HUES64 (cell line): ENCODE results near the gene MAP4.
"Not testable (repeated sequence)": the region's sequence is repeated elsewhere in the genome, so short reads cannot be mapped to it uniquely, and the experiment has no call there.

ENCODE experiments used
- H3K27ac ChIP-seq: 2 replicates; pipeline ENCODE4 v1.7.0; 2013; ENCODE audit warnings: low read depth, low read length, inconsistent platforms
- H3K27me3 ChIP-seq: 2 replicates; pipeline ENCODE4 v1.6.1; 2013; ENCODE audit warnings: mild to moderate bottlenecking, low read length; ENCODE audit not compliant: insufficient read depth
- H3K36me3 ChIP-seq: 2 replicates; pipeline ENCODE4 v1.6.1; 2013; ENCODE audit warnings: mild to moderate bottlenecking, low read length; ENCODE audit not compliant: insufficient read depth
- H3K4me1 ChIP-seq: 2 replicates; pipeline ENCODE4 v1.6.1; 2013; ENCODE audit warnings: mild to moderate bottlenecking, low read length, moderate library complexity; ENCODE audit not compliant: insufficient read depth
- H3K4me3 ChIP-seq: 2 replicates; pipeline ENCODE4 v1.5.1; 2013; ENCODE audit warnings: mild to moderate bottlenecking, low read length, moderate library complexity
- H3K9ac ChIP-seq: 2 replicates; pipeline ENCODE4 v1.6.1; 2013; ENCODE audit warnings: mild to moderate bottlenecking, low read depth, low read length
- H3K9me3 ChIP-seq: 2 replicates; pipeline ENCODE4 v1.6.1; 2013; ENCODE audit warnings: low read depth, low read length; ENCODE audit not compliant: insufficient read depth
- WGBS: fragments of 150-250, 120-280 bp; methylation state at CpG from one replicate; pipeline ENCODE4 v1.1.7; 2013; ENCODE audit warnings: missing lambda C conversion rate; 5-methylcytosine and 5-hydroxymethylcytosine counted together

MAP4 gene

DNA sequence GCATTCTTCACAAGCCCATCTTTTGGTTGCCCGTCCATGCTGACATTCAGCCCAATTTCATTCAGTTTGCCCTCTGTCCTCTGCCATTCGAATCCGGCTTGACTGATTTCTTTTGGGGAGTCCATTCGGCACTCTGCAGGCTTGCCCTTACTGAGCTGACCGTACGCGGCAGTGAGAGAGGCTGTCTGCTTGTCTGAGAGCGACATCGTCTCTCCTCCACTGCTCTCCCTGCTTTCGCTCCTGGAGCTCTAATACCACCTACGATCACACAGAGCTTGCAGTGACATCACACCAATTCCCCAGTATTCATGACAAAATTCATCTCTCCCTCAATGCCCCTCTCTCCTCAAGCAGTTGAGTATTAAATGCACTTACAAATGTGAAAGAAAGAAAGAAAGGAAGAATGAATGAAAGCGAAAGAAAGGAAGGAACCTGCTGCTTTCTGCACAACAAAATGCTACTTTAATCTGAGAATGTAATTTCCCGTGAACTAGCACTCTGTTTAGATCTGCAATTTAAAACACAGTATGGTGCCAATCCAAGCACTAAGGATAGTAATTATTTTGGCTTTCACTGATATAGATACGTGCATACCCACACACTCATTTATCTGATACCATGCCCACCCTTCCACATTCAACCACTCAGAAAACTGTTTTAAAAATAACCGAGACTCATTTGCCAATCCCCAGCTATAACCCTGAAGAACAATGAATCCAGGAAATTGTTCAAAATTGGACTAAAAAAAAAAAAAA lies 123.8 kb downstream of the MAP4 start:
- 85% methylated on average over 15 of the region's 15 CpGs for WGBS
- H3K27me3 ChIP-seq = no peaks in the 10 kb centered on the region
- H3K27ac ChIP-seq = no peak overlapping the region
- H3K9me3 ChIP-seq = no peaks in the 10 kb centered on the region
- no peak overlapping the region; the same call in 1 of the 2 replicates for H3K9ac ChIP-seq
- peaks cover 51% of the 10 kb centered on the region for H3K4me1 ChIP-seq
- H3K36me3 ChIP-seq = peaks cover 20% of the 10 kb centered on the region
- H3K4me3 ChIP-seq = no peak overlapping the region

DNA sequence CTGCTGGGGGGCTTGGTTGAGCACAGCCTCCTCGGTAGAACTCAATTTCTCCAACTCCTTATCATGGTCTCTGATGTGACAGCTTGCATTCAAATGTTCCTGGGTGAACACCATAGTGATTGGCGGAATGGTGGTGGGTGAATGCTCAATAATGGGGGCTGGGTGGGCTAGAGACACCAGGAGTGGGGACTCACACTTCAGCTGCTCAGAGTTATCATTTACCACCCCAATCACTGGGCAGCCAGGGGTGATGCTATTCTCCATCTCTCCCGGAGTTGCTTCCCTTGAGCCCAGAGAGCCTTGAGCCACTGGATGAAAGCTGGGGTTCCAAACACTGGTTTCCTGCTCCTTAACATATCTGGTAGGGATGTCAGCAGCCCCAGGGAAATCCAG lies 124.6 kb downstream of the MAP4 start:
- H3K27ac ChIP-seq = peak overlapping the region; percentile 53; the same call in 1 of the 2 replicates
- peaks cover 51% of the 10 kb centered on the region for H3K4me1 ChIP-seq
- 100% methylated on average over 3 of the region's 3 CpGs for WGBS
- H3K4me3 ChIP-seq = no peak overlapping the region
- H3K9ac ChIP-seq = no peak overlapping the region
- H3K9me3 ChIP-seq = no peaks in the 10 kb centered on the region
- peaks cover 17% of the 10 kb centered on the region for H3K36me3 ChIP-seq
- H3K27me3 ChIP-seq = no peaks in the 10 kb centered on the region

DNA sequence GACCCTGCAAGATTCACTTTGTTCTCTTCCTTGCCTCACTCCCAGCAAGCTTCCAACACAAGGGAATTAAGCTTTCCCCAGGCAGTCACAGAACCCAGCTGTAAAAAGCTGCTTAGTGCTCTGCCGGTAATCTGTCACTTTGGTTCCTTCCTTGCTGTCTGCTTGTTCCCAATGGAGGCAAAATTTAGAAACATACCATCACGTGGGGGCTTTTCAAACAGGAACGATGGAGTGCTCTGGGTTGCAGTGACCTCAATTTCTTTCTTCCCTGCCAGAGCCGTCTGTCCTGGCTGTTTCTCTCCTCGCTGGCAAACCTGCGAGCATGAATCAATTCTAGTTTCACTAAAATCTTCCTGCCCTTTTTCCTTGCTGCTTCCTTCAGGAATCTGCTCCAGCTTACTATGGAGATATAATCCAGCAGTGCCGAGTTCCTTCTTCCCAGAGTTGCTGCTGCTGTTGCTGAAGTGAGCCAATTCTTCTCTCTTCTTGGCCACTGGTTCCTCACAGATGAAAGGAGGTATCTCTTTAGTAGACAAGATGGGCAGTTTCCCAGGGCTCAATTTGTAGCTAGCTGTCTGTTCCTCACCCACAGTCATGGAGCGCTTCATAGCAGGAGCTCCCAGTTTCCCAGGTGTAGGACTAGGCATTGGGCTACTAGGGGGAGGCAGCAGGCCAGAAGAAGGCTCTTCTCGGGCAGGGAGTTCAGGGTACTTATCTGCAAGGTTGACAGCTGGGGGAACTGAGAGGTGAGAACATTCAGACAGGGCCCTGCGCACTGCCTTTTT lies 125.2 kb downstream of the MAP4 start:
- Histone ChIP-seq H3K4me3 (peak overlapping the region; percentile 6; the same call in 1 of the 2 replicates), H3K27me3 (no peaks in the 10 kb centered on the region), H3K9ac (no peak overlapping the region), H3K27ac (peak overlapping the region; percentile 53; the same call in 1 of the 2 replicates), H3K36me3 (peaks cover 17% of the 10 kb centered on the region), H3K4me1 (peaks cover 51% of the 10 kb centered on the region), H3K9me3 (no peaks in the 10 kb centered on the region)
- 76% methylated on average over 10 of the region's 10 CpGs for WGBS

DNA sequence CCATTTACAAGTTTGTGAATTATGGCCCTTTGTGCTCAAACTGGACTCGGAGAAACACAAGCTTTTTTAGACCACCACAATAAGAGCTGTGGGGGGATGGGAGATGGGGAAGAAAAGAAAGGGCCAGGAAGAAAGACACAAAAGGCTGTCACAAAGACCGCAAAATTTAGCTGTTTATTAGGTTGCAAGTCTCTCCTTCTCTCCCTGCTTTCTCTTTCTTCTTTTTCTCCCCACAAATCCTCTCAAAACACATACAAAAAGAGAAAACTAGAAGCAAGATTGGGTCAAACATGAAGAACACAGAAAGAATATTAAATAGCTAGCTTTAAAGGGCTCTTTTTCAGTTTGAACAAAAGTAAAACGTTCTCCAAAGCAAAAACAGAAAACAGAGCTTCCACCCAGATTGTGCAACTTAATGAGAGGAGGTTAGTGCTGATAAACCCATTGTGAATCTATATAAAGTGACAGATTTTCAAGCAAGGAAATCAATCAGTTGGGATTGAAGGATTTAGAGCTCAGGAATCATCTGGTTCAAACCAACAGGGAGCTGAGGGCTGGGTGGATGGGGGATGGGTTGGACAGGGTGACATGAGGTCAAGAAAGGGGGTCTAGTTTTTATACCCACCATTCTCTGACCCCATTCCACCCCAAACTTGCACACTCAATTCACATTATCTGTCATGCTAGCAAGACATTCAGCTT lies 125.9 kb downstream of the MAP4 start:
- Histone ChIP-seq H3K4me3 (peak overlapping the region; percentile 25), H3K4me1 (peaks cover 51% of the 10 kb centered on the region), H3K27ac (peak overlapping the region; percentile 74), H3K9ac (peak overlapping the region; percentile 65), H3K27me3 (no peaks in the 10 kb centered on the region), H3K9me3 (no peaks in the 10 kb centered on the region), H3K36me3 (peaks cover 17% of the 10 kb centered on the region)
- 50% methylated on average over 2 of the region's 3 CpGs for WGBS

DNA sequence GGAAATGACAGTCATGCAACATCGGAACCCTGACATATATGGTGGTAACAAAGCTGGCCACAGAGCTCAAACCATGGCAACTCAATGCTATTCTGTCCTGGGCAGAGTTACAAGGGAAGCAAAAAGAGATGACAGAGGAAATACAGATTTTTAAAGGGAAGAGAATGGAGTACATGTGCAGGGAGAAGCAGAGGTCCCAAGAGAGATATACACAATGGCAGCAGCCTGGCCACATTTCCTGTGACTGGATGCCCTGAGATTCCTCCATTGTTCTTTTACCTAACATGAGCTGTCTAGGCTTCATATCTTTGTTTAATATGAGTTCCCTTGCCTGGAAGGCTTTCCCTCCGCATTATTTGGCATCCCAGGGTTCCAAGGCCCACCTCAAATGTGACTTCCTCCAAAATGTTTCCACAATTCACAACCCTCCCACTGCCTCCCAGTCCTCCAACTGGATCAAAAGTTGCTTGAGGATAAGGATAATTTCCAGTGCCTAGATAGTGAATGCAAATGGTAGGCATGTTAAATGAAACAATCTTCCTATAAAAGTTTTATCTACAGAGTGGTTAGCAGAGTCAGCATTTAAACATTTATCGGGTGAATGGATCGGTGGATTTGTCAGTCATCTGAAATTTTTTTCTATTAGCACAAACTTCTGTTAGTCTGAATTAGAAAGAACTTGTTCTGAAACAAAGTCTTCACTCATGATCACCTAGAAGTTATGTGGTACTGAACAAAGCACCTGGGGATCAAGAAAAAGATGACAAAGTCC lies 127.0 kb downstream of the MAP4 start:
- Histone ChIP-seq H3K27me3 (no peaks in the 10 kb centered on the region), H3K36me3 (peaks cover 19% of the 10 kb centered on the region), H3K4me1 (peaks cover 51% of the 10 kb centered on the region), H3K27ac (peak overlapping the region; percentile 7; the same call in 1 of the 2 replicates), H3K4me3 (no peak overlapping the region), H3K9ac (no peak overlapping the region), H3K9me3 (no peaks in the 10 kb centered on the region)
- 98% methylated on average over 3 of the region's 4 CpGs for WGBS

DNA sequence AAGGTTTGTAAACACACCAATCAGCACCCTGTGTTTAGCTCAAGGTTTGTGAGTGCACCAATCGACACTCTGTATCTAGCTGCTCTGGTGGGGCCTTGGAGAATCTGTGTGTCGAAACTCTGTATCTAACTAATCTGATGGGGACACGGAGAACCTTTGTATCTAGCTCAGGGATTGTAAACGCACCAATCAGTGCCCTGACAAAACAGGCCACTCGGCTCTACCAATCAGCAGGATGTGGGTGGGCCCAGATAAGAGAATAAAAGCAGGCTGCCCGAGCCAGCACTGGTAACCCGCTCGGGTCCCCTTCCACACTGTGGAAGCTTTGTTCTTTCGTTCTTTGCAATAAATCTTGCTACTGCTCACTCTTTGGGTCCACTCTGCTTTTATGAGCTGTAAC lies 128.2 kb downstream of the MAP4 start:
- not testable (repeated sequence) for H3K4me3 ChIP-seq, H3K27ac ChIP-seq, H3K9ac ChIP-seq, H3K27me3 ChIP-seq, H3K9me3 ChIP-seq
- 93% methylated on average over 9 of the region's 9 CpGs for WGBS
- Histone ChIP-seq H3K36me3 (peaks cover 19% of the 10 kb centered on the region), H3K4me1 (peaks cover 40% of the 10 kb centered on the region)

DNA sequence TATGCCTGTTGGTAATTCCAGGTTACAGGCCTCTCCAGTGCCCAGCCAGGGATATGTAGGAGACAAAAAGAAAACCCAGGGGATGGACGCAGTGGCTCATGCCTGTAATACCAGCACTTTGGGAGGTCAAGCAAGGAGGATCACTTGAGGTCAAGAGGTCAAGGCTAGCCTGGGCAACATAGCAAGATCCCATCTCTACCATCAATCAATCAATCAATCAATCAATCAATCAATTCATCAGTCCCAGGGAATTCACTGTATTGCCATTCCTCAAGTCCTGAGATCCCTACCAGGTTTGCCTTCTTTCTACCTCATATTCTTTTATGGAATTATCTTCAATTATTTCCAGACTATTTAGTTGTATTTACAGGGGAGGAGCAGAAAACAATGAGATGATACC lies 131.0 kb downstream of the MAP4 start:
- H3K9me3 ChIP-seq = no peaks in the 10 kb centered on the region
- no peak overlapping the region for H3K27ac ChIP-seq
- H3K27me3 ChIP-seq = no peaks in the 10 kb centered on the region
- H3K4me3 ChIP-seq = no peak overlapping the region
- peaks cover 17% of the 10 kb centered on the region for H3K36me3 ChIP-seq
- WGBS = 94% methylated on average over 1 of the region's 1 CpG
- no peak overlapping the region for H3K9ac ChIP-seq
- H3K4me1 ChIP-seq = peaks cover 12% of the 10 kb centered on the region

DNA sequence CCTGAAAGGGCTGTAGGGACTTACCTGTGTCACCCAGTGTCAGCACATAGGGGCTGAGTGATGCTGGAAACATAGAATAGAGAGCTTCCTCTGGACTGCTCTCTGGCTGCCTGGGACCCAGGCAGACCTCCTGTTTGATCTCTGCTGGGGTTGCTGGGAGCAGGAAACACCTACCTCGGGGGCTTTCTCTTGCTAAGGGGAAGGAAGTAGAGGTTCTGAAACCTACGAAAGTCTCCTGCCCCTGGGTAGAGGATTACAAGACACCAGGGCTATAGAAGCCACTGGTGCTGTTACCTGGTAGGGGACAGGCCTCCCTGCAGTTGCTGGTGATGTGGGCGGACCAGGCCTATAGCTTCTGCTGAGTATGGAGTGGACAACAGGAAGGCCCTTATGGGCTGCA lies 131.6 kb downstream of the MAP4 start:
- Histone ChIP-seq H3K4me1 (peaks cover 7% of the 10 kb centered on the region), H3K9ac (no peak overlapping the region), H3K36me3 (peaks cover 17% of the 10 kb centered on the region), H3K27me3 (no peaks in the 10 kb centered on the region), H3K27ac (no peak overlapping the region), H3K4me3 (no peak overlapping the region), H3K9me3 (no peaks in the 10 kb centered on the region)
- WGBS = 88% methylated on average over 3 of the region's 3 CpGs

DNA sequence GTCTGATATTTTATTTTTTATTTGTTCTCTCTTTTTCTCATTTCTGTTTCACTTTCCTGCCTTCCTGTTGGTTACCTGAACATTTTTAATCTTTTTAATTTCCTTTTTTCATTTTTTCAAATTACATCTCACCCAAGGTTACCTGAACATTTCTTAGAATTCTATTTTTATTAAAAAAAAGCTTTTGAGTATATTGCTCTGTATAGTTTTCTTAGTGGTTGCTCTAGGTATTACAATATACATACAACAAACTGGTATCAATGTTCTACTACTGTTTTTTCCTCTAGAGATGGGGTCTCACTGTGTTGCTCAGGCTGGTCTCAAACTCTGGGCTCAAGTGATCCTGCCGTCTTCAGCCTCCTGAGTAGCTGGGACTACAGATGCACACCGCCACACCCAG lies 133.9 kb downstream of the MAP4 start:
- no peaks in the 10 kb centered on the region for H3K27me3 ChIP-seq
- no peak overlapping the region for H3K27ac ChIP-seq
- no peaks in the 10 kb centered on the region for H3K9me3 ChIP-seq
- peaks cover 11% of the 10 kb centered on the region for H3K36me3 ChIP-seq
- H3K4me3 ChIP-seq = no peak overlapping the region
- 95% methylated on average over 2 of the region's 2 CpGs for WGBS
- no peak overlapping the region for H3K9ac ChIP-seq
- H3K4me1 ChIP-seq = no peaks in the 10 kb centered on the region

DNA sequence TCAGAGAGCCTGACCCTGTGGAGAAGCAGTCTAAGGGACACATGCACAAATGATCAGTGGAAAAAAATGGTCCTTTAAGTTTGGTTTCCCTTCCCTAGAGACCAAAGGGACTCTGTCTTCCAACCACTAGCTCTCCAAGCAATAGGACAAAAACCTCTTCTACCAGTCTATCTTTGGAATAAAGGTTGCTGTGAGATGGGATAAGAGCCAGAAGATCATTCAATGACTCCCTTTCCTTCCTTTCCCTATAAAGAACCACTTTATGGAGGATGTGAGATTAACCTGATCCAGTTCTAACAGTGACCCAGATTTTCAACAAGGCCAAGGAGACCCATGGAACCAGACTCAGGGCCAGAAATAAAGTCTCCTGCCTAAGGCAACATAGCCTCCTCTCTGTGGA lies 138.5 kb downstream of the MAP4 start:
- Histone ChIP-seq H3K9ac (no peak overlapping the region), H3K27ac (no peak overlapping the region), H3K27me3 (no peaks in the 10 kb centered on the region), H3K36me3 (peaks cover 51% of the 10 kb centered on the region), H3K4me3 (no peak overlapping the region), H3K4me1 (peaks cover 9% of the 10 kb centered on the region; the same call in 1 of the 2 replicates), H3K9me3 (no peaks in the 10 kb centered on the region)
